SK-N-MC (cell line): Measurements from ENCODE around the gene FSD2.

Source experiments
- EZH2 ChIP-seq: fragments of 200-600 bp; sonication (generic); IDR thresholded peaks from one replicate; pipeline ENCODE4 v1.6.1; 2017; ENCODE audit warnings: antibody characterized with exemption
- POLR2AphosphoS5 ChIP-seq: IDR thresholded peaks from 2 replicates; pipeline ENCODE4 v1.6.1; 2012; ENCODE audit warnings: mild to moderate bottlenecking, low read depth, low read length, borderline replicate concordance

DNA sequence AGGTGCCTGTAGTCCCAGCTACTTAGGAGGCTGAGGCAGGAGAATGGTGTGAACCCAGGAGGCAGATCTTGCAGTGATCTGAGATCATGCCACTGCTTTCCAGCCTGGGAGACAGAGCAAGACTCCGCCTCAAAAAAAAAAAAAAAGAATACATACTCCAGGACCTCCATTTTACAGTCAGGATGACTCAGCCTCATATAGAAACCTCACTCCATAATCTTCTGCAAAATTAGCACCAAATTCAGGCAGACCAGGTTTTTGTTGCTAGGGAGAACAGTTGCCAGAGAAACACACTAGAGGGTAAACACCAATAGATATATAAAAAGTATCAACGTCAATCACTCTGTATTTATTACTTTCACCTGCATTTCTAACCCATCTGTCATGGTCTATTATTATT is 67.9 kb downstream of the FSD2 start:
- TF ChIP-seq EZH2 (no peak), POLR2AphosphoS5 (no peak)
